Adrenal gland (tissue), 12 donors: ENCODE data around the gene NCOA1. TPM values are rescaled to one million over a fixed set of nuclear protein-coding genes. Genes with fewer than 3 reads are reported as not detected.
"Not testable (repeated sequence)": the region's sequence is repeated elsewhere in the genome, so short reads cannot be mapped to it uniquely, and the experiment has no call there.

Source experiments
- DNase-seq, 7 donors: peaks; one replicate each; pipeline ENCODE4 v3.0.0-alpha.2; 2019 to 2020
- H3K27ac ChIP-seq, 5 donors: fragments of 200-600 bp; sonication (generic) in 4 of 5; 1 replicate in 3 of 5; 2 replicates in 2 of 5; pipeline versions ENCODE4 v1.5.1 to v1.8.0; 2016 to 2020; ENCODE audit warnings: mild to moderate bottlenecking in 1 of 5
- H3K27me3 ChIP-seq: fragments of 200-600 bp; 2 replicates; pipeline ENCODE4 v1.8.0; 2021
- H3K36me3 ChIP-seq, 2 donors: fragments of 200-600 bp; replicated peaks in 1 of 2; 1 replicate in 1 of 2; 2 replicates in 1 of 2; pipeline versions ENCODE4 v1.5.1 to v1.8.0; 2018 to 2022
- H3K4me1 ChIP-seq, 2 donors: fragments of 200-600 bp; replicated peaks in 1 of 2; 1 replicate in 1 of 2; 2 replicates in 1 of 2; pipeline versions ENCODE4 v1.5.1 to v1.8.0; 2018 to 2021
- H3K4me3 ChIP-seq, 4 donors: fragments of 200-600 bp; sonication (generic) in 3 of 4; one replicate each; pipeline ENCODE4 v1.5.1; 2016 to 2018
- H3K9me3 ChIP-seq, 3 donors: fragments of 200-600 bp; sonication (generic) in 1 of 3; replicated peaks in 1 of 3; 1 replicate in 2 of 3; 2 replicates in 1 of 3; pipeline versions ENCODE4 v1.5.1 to v1.8.0; 2016 to 2021
- POLR2A ChIP-seq, 2 donors: fragments of 450-650 bp; IDR thresholded peaks; one replicate each; pipeline ENCODE4 v1.6.1; 2017; ENCODE audit warnings: antibody characterized with exemption in 2 of 2, mild to moderate bottlenecking in 2 of 2, moderate library complexity in 1 of 2
- WGBS, 4 donors: extraction: QIAGEN DNeasy Blood & Tissue Kit in 2 of 4; methylation state at CpG; one replicate each; pipeline versions ENCODE4 v1.1.5 to v1.1.7; 2013 to 2017; 5-methylcytosine and 5-hydroxymethylcytosine counted together
- intact Hi-C, 2 donors: fragments of 100-400 bp; cut with DNase I; formaldehyde crosslinking; loops; one replicate each; pipeline versions ENCODE4 v1.14.1 to v1.15.0; 2022 to 2023
- polyA plus RNA-seq, 3 donors: library from polyadenylated mRNA; stranded (reverse); fragments of 200-250 nt in 2 of 3; fragments of 350-450 nt in 1 of 3; fragmentation: Illumina TruSeq in 1 of 3; extraction: RNeasy Lipid Tissue Mini Kit (QIAGEN cat#74804) in 1 of 3; gene quantifications; one replicate each; pipeline ENCODE4 v1.2.3, GENCODE V29; 2013 to 2014
- total RNA-seq, 9 donors: library from RNA; depleted of rRNA in 4 of 9; stranded (reverse); fragments of >200 nt in 4 of 9; fragments of 120-200 nt in 1 of 9; fragmentation: NEBNext Ultra II Directional in 1 of 9; extraction: Animal tissue kit (Norgen Biotek cat#: 25700) in 1 of 9; gene quantifications; one replicate each; pipeline versions ENCODE4 v1.1.0 to v1.2.4, GENCODE V29; 2013 to 2023
- TF ChIP-seq, protein P1 (sequence below), 6 experiments: fragments of 450-650 bp in 4 of 6; fragments of 200-600 bp in 2 of 6; sonication (generic) in 1 of 6; IDR thresholded peaks; 1 replicate in 5 of 6; 2 replicates in 1 of 6; pipeline versions ENCODE4 v1.5.1 to v1.8.0; 2016 to 2021; ENCODE audit warnings: antibody characterized with exemption in 6 of 6, mild to moderate bottlenecking in 2 of 6, moderate library complexity in 1 of 6
- donor health status: healthy with polysubstance abuse.
- donor health status: Bipolar disorder and iron deficiency.
- donor health status: DM: yes; HTN: yes; CAD: no.
- donor health status: DM: no; HTN: no; CAD: no.
- donor health status: DM: no; HTN: no; CAD: no.
- donor health status: DM: yes; HTN: yes; CAD: no.

NCOA1 gene
- total and polyA plus RNA-seq, 12 donors = 13.6 to 85.5 (median 43.6) TPM

DNA sequence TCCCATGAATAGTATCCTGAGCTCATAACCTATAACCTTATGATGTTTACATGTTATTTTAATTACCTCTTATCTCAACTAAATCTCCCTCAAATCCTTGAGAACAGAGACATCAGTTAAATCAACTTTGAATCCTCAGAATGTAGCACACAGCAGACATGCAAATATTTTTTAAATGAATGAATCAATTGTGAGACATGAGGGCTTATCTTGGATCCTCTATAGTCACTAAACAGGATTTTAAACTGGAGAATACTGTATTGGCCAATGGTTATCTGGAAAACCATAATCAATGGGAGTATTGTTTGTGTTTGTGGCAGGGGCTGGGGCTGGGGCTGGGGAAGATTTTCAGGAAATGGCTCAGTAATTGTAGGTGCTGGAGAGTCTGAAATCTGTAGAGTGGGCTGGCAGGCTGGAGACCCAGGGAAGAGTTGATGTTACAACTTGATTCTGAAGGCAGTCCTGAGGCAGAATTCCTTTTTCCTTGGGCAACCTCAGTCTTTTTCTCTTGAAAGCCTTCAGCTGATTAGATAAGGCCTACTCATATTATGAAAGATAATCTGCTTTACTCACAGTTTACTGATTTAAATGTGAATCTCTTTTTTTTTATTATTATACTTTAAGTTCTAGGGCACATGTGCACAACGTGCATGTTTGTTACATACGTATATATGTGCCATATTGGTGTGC, 106.3 kb downstream of the NCOA1 start:
- no peaks in the 10 kb centered on the region for H3K36me3 ChIP-seq
- no peak overlapping the region for H3K27ac ChIP-seq
- no peak for DNase-seq
- no peaks in the 10 kb centered on the region for H3K9me3 ChIP-seq
- TF ChIP-seq, protein P1, sequence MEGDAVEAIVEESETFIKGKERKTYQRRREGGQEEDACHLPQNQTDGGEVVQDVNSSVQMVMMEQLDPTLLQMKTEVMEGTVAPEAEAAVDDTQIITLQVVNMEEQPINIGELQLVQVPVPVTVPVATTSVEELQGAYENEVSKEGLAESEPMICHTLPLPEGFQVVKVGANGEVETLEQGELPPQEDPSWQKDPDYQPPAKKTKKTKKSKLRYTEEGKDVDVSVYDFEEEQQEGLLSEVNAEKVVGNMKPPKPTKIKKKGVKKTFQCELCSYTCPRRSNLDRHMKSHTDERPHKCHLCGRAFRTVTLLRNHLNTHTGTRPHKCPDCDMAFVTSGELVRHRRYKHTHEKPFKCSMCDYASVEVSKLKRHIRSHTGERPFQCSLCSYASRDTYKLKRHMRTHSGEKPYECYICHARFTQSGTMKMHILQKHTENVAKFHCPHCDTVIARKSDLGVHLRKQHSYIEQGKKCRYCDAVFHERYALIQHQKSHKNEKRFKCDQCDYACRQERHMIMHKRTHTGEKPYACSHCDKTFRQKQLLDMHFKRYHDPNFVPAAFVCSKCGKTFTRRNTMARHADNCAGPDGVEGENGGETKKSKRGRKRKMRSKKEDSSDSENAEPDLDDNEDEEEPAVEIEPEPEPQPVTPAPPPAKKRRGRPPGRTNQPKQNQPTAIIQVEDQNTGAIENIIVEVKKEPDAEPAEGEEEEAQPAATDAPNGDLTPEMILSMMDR (IDR thresholded peaks at IDR 0.05) = no peak
- TF ChIP-seq POLR2A (IDR thresholded peaks at IDR 0.05) = no peak
- H3K27me3 ChIP-seq = no peaks in the 10 kb centered on the region
- WGBS, 4 donors = 66 to 82% (median 74%) methylated on average over 2 of the region's 2 CpGs
- intact Hi-C loops = no loop called here
- peaks cover 13 to 23% of the 10 kb centered on the region in 2 donors for H3K4me1 ChIP-seq
- H3K4me3 ChIP-seq = no peak overlapping the region

DNA sequence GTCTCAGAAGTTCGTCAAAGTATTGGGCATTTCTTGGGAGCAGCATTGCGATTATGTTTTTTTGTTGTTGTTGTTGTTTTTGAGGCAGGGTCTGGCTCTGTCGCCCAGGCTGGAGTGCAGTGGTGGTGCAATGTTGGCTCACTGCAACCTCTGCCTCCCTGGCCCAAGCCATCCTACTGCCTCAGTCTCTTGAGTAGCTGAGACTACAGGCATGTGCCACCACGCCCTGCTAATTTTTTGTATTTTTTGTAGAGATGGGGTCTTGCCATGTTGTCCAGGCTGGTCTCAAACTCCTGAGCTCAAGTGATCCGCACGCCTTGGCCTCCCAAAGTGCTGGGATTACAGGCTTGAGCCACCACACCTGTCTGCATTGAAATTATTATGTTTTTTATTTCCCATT, 109.1 kb downstream of the NCOA1 start:
- H3K27ac ChIP-seq, H3K27me3 ChIP-seq, H3K4me3 ChIP-seq, DNase-seq, H3K4me1 ChIP-seq, intact Hi-C loops, H3K9me3 ChIP-seq, H3K36me3 ChIP-seq: not testable (repeated sequence)
- 88 to 100% (median 97%) methylated on average over 6 of the region's 6 CpGs for WGBS, 4 donors

DNA sequence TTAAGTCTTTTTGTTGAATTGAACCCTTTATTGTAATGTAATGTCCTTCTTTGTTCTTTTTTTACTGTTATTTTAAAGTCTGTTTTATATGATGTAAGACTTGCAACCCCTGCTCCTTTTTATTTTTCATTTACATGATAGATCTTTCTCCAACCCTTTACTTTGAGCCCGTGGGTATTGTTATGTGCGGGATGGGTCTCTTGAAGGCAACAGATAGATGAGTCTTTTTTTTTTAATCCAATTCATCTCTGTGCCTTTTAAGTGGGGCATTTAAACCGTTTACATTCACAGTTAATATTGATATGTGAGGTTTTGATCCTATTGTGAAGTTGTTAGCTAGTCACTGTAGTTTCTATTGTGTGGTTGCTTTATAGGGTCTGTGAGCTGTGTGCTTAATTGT, 120.6 kb downstream of the NCOA1 start:
- intact Hi-C loops = no loop called here
- Histone ChIP-seq H3K4me3 (no peak overlapping the region), H3K27ac (no peak overlapping the region), H3K4me1 (peaks cover 4 to 10% of the 10 kb centered on the region in 2 donors), H3K36me3 (no peaks in the 10 kb centered on the region), H3K27me3 (no peaks in the 10 kb centered on the region), H3K9me3 (peaks cover 0 to 7% (median 0%) of the 10 kb centered on the region in 3 donors)
- TF ChIP-seq POLR2A (IDR thresholded peaks at IDR 0.05) = no peak
- TF ChIP-seq, protein P1 (IDR thresholded peaks at IDR 0.05) = no peak
- WGBS, 4 donors = 92 to 95% (median 93%) methylated on average over 3 of the region's 3 CpGs
- DNase-seq = no peak

DNA sequence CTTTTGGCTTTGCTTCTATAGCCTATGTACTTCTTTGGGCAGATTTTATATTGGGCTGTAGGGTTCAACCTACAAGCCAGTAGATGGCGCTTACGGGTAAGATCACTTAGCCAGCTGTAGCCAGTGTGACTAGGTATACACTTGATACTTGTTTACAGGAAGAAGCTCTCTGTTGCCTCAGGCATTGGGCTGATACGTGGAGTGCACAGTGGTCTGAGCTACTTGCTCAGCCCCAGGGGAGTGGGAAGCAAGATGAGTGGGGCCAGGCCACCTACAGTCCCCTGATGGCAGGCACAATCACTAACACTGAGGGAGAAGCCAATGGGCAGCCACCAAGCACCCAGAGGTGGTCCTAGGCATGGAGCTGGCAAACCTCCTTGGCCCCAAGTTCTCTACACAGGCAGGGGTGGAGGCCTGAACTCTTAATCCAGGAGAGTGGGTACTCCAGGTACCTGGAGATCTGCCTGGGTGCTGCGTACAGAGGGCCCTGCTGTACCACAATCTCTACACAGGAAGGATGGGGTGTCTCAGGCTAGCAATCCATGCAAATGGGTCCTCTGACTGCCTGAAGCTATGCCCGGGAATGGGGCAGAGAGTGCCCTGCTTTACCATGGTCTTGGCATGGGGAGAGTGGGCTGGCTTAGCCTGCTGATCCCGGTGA, 122.2 kb downstream of the NCOA1 start:
- Histone ChIP-seq H3K4me3 (no peak overlapping the region), H3K9me3 (peaks cover 0 to 7% (median 0%) of the 10 kb centered on the region in 3 donors), H3K27me3 (no peaks in the 10 kb centered on the region), H3K27ac (no peak overlapping the region), H3K36me3 (no peaks in the 10 kb centered on the region), H3K4me1 (peaks cover 4 to 20% of the 10 kb centered on the region in 2 donors)
- intact Hi-C loops = no loop called here
- no peak for TF ChIP-seq POLR2A (IDR thresholded peaks at IDR 0.05)
- TF ChIP-seq, protein P1 (IDR thresholded peaks at IDR 0.05) = no peak
- WGBS, 4 donors = 78 to 89% (median 86%) methylated on average over 6 of the region's 6 CpGs
- DNase-seq = peak in 1 of 7 donors; percentile 27
